Measurements from ENCODE around the gene SNRPN.

The SNRPN gene

GRCh38 chr15:25022233-25022632 is 67.4 kb downstream of the SNRPN start:
- Histone ChIP-seq H3K27ac (ENCODE audit: low read depth, low read length) (no peak overlapping the region), H3K4me3 (ENCODE audit: low read depth in 1 of 5, low read length in 5 of 5) (no peak overlapping the region), H3K36me3 (ENCODE audit: control insufficient read depth in 5 of 5, insufficient read depth in 5 of 5, low read length in 5 of 5) (peaks cover 5 to 43% (median 24%) of the 10 kb centered on the region in 5 donors), H3K9me3 (ENCODE audit: control insufficient read depth in 5 of 5, low read length in 5 of 5) (peaks cover 14 to 62% (median 36%) of the 10 kb centered on the region in 5 donors), H3K9ac (ENCODE audit: low read length in 5 of 5) (no peak overlapping the region), H3K27me3 (ENCODE audit: control insufficient read depth in 5 of 5, insufficient read depth in 4 of 5, low read length in 5 of 5) (no peaks in the 10 kb centered on the region), H3K4me1 (ENCODE audit: control insufficient read depth in 5 of 5, insufficient read depth in 5 of 5, low read length in 5 of 5) (no peaks in the 10 kb centered on the region)
